ENCODE measurements around the gene C1orf210.
A peak's percentile ranks its signal among the peaks of the same experiment; 100 is the strongest.

C1orf210 gene

DNA sequence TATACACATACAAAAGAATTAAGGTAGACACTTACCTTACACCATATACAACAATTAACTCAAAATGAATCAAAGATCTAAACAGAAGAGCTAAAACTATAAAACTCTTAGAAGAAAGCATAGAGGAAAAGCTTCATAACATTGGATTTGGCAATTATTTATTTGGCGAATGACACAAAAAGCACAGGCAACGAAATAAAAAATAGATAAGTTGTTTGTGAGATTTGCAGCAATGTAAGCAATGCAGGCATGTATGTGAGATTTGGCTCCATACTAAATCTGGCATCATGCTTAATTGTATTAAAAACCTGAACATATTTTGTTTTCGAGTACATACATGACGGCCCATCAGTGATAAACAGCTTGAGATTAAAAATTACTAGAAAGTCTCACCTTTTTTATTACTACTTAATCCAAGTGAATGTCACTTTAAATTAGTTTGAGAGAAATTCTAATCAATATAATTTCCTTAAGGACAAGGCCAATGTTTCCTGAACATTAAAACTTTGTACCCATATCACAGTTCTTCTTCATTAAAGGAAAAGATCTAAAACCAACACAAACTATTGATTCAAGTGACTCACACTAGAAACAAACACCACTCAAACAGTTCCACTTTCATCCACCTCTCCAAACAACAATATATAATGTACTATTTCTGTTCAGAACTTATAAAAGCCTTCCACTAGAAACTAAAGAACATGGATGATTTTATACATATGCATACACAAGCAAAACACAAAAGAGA is 38.7 kb downstream of the C1orf210 start:
- no peak for DNase-seq

DNA sequence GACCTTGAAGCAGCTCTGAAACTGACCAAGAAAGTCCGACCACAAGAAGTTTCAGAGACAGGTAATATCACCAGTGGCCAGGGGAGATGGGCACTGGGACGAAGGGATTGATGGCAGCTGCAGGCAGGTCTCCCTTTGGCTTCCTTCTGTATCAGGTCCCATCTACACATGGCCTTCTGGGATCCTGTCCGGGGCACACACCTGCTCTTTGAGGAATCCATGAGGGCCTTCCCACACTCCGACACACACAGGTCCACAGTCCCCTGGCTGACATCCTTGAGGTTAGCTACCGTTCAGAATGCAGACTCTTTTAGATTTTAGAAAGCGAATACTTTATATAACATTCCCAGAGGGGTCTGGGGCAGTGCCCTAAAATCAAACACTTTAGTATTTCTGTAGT is 42.1 kb downstream of the C1orf210 start:
- no peak for DNase-seq

DNA sequence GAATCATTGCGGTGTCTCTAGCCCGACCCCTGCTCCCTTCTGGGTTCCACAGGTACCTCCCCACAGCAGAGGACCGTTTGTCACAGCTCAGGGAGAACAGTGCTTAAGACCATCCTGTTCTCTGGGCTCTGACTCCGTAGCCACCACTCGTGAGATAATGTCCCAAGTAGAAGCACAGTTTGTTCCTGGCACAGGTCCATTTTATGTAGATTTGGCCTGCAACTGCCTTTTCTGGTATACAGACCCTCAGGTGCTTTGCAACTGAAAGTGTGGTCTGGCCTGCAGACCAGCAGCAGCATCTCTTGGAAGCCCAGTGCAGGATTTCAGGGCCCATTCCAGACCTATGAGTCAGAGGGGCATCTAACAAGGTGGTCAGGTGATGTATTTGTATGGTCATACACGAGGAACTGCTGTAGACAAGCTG is 44.0 kb downstream of the C1orf210 start:
- DNase-seq = no peak

DNA sequence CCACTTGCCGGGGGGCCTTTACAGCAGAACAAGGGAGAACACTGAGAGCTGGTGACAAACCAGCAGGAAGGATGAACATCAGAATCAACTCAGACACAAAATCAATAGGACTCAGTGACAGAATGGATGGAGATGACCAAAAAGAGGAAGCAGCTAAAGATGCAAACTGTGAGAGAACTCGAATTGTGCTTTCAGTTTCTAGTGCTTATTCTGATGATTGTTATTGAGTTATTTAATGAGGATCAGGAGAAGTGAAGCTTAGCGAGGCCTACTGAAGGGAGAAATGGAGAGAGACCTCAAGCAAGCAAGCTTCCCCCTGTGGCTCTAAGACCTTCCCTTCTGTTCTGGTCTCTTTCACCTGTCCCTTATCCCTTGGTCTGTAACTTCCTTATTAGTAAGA is 45.9 kb downstream of the C1orf210 start:
- DNase-seq = no peak

DNA sequence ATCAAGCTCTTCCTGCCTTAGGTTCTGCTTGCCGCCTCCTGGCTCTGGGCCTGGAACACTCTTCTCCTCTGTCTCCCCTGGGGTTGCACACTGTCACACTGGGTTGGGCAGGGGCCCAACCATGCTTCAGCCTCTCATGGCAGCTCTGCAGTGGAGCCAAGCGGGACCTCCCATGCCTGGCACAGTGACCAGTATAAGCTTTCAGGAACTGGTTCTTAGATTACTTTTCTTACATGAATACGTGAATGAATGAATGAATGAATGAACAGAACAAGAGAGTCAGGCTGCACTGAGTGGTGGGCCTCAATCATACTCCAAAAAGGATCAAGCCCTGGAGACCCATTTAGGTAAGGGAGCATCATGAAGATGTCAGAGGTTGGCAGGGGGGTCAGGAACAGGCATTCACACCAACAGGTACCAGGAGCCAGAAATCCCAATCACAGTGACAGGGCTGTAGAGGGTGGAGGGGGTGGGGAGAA is 46.4 kb downstream of the C1orf210 start:
- DNase-seq = no peak

DNA sequence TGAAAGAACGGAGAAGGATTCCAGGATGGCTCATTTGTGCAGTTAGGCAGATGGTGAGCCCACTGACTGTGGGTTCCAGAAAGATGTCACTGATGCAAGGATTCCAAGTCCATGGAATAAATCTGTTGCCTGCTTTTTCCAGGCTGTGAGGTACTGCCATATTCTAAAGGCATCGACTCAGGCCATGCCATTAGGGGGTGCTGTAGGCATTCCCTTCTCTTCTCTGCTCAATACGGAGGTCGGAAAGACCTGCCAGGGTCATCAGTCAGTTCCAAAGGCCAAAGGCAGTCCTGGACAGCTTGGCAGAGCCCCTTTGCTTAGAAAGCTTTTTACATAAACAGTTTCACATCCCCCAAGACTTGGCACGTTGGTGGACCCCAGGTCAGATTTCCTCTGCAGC is 47.3 kb downstream of the C1orf210 start:
- DNase-seq = peak in 1 of 5 experiments; percentile 29

DNA sequence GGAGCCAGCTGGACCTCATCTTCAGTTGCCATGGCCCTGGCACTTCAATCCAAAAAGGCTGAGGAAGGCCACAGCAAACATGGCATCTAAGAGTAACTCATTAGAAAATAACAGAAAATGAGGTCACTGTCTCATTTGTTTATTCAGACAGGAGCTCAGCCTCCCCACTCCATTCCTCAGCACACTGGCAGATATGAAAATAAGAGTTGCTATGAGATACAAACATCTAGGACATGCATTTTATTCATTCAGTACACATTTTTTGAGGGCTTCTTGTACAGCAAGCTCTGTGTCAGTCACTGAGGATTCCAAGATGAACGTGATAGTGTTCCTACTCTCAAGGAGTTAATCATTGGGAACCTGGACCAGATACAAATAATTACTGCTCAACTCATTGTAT is 48.3 kb downstream of the C1orf210 start:
- no peak for DNase-seq

DNA sequence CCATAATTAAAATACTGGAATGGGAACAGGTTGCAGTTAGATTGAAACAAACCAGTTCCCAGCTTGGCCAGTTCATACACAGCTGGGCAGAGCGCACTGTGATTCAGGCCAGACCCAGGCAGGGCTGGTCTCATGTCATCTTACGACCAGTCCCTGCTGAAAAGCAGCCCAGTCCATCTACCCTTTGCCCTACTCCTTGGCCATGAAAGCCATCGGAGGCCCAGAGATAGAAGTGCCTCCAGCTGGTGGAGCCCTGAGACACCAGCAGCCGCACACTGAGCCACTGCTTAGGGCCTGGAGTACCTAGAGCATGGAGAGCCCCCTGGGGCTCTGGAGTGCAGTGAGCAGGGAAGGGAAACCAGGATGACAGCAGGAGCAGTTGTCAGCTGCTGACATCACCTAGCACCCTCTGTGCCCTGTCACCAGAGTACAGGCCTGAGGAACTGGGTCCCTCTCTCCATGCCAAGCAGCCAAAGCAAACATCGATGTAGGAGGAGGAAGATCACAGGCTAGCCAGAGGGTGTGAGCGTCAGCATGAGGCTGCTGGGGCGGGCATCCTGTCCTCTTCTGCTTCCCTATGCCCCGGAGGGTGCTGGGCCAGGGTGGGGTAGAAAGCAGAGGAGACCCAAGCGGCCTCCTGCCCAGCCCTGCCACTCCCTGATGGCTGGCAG is 49.8 kb downstream of the C1orf210 start:
- no peak for DNase-seq

DNA sequence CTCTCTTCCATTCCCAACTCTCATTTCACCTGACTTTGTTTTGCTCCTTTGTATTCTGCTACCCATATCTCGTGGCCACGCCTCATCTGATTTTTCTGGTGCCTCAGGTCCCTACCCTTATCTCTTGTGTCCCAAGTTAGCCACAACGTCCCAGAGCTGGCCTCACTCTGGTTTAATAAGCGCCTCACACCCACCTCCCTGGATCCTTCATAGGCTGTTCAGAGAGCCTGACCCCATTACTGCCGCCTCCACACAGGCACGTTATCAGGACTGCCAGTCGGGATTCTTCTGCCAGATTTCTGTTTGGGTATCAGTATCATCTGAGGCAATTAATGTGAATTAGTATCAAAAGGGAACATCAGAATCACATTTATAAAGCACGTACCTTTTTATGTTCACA is 50.3 kb downstream of the C1orf210 start:
- DNase-seq = no peak

DNA sequence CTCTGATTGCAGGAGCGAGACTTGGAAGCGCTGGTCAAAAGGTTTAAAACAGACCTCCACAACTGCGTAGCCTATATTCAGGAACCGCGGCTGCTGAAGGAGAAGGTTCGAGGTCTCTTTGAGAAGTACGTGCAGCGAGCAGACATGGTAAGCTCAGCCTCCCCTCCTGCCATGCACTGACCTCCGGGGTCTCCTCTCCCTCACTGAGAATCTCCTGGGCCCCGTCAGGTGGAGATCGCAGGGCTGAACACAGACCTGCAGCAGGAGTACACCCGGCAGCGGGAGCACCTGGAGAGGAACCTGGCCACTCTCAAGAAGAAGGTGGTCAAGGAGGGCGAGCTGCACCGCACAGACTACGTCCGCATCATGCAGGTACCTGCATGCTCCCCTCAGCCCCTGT is 51.1 kb downstream of the C1orf210 start:
- DNase-seq = no peak

DNA sequence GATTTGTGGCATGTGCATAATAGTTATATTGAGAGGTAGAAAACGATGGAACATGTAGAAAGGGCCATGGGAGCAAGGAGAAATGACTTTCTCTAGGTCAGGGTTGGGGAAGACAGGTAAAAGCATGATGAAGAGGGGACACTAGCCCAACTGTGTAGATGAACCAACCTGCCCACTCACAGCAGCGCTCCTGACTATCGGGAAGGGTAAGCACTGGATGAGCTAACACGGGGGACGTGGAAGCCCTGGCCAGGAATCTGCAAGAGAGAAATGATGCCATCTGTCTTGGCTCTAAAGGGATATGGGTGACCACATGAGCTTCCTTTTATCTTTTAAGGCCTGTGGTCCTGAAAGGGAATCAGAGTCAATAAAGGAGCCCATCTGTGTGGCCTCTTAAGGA is 51.8 kb downstream of the C1orf210 start:
- no peak for DNase-seq

DNA sequence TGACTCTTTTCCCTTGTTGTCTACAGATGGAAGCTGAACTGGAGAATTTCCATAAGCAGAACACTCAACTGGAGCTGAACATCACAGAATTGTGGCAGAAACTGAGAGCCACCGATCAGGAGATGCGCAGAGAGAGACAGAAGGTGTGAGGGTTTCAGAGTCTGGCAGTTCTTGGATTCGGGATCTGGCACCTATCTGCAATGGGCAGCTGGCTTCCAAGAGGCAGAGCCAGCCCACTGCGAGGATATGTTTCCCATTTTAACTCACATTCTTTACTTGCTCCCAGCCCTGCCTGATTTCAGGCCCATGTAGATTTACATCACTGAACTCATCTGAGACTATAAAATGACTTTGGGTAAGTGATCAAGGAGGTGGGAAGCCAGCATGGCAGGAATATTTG is 52.9 kb downstream of the C1orf210 start:
- DNase-seq = no peak

DNA sequence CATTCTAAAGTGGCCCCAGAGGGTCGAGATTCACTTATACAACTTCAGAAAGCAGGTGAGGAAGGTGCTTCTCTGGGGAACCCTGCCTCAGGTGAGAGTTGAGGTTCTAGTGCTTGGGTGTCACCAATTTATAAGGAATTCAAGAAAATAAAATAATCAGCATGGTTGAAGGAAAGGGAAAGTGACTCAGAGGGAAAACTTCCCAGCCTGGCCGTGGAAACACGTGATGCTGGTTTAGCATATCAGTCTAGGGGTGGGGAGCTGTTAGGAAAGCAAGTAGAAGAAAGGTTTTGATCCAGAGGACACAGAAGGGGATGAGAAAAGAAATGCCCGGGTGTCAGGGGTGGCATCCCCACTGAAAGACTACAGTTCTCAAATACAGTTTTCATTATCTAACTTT is 53.3 kb downstream of the C1orf210 start:
- DNase-seq = no peak
